Midbrain (tissue), 1 donor: Measurements from ENCODE around the gene SLC24A4.
A peak's percentile ranks its signal among the peaks of the same experiment; 100 is the strongest.
"Not testable (repeated sequence)": the region's sequence is repeated elsewhere in the genome, so short reads cannot be mapped to it uniquely, and the experiment has no call there.

Experiments used
- DNase-seq: peaks from one replicate; lab custom pipeline; 2025; lab: John Stamatoyannopoulos, UW

The SLC24A4 gene

DNA sequence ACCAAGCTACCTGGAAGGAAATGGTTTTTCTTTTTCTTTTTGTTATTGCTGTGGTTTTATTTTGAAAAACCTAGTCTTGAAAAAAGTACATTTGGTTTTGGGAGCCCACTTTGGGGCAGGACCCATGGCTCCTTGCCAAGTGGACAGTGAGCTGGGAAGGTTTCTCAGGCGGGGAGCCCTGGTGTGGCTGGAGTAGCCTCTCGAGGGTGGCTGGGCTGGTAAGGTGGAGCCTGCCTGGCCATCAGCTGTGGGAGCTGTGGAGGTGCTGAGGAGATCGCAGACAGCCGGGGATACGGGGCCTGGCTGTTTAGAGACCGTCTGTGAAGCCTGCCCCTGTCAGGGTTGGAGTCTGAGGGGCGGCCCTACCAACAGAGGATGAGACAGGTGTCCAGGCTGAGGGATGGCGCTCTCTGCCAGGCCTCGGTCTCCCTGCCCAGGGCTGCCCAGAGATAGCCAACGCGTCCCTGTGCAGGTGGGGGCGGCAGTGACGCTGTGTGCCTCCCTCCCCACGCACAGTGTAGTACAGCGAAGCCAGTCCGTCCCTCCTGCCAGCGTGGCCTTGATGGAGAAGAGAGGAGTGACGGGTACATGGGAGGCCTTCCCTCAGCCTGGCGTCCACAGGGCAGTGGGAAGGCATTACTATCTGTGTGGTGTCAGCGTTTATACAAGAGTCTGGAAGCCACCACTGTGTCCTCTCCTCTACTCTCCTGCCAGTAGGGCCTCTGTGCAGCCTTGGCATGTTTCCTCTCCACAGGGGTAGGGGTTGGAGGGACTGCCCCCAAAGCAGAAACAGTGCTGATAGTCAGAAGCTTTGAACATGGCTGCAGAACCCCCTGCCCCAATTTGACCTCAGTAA is 196.5 kb downstream of the SLC24A4 start:
- no peak for DNase-seq

DNA sequence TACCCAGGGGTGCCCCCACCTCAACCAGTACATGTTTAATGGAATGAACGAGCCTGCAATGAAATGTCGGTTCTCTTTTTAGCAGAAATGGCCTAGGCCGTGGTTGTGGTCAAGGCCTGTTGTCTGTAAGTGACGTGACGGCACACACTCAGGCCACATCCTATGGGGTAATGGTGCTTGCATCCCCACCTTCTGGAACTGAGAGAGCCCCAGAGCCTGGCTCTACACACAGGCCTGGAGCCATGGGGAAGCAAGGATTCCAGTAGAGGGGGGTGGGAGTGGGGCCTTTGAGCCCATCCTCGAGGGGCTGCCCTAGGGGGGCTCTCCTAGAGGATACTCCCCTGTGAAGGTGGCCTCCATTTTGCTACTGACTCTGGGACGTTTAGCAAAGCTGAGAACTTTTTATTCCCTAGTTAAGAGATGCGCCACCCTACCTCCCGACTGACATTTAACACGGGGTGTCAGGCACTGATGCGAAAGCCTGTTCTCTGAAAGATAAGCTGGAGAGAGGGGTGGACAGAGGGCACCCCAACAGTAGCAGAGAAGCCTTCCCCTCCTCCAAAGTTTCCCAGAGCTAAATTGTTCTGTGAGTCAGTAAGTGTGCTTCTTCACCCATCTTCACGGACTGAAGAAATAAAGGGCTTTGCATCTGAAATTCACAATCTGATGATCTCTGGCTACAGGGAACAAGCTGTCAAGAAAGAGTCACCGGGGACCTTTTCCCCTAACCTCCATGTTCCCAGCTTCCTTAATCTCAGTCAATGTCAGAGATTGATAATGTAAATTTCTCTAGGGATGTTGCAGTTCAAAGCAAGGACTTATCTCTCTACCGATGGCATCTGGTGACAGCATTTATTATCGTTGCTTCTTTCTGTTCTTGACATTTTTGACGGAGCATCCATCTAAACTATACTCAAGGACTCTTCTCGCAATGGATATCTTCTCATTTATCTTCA is 197.4 kb downstream of the SLC24A4 start:
- DNase-seq = no peak

DNA sequence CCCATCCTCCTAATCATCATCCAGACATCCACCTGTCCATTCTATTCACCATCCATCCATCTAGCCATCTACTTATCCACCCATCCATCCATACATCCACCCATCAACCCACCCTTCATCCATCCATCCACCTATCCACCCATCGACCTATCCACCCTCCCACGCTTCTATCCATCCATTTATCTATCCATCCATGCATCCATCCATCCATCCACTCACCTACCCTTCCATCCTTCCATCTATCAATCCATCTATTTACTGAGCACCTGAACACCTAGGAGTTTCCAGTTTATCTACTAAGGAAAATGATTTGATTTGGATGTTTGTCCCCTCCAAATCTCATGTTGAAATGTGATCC is 198.1 kb downstream of the SLC24A4 start:
- no peak for DNase-seq

DNA sequence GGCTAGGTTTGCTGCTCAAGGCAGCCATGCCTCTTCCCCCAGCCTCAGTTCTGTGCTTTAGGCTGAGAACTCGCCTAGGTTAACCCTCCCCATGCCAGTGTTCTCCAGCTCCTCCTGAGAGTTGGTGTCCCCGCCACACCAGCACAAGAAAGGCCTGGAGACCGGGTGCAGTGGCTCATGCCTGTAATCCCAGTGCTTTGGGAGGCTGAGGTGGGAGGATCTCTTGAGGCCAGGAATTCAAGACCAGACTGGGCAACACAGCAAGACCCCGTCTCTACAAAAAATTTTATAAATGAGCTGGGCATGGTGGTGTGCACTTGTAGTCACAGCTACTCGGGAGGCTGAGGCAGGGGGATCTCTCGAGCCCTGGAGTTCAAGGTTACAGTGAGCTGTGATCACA is 200.8 kb downstream of the SLC24A4 start:
- DNase-seq = no peak

DNA sequence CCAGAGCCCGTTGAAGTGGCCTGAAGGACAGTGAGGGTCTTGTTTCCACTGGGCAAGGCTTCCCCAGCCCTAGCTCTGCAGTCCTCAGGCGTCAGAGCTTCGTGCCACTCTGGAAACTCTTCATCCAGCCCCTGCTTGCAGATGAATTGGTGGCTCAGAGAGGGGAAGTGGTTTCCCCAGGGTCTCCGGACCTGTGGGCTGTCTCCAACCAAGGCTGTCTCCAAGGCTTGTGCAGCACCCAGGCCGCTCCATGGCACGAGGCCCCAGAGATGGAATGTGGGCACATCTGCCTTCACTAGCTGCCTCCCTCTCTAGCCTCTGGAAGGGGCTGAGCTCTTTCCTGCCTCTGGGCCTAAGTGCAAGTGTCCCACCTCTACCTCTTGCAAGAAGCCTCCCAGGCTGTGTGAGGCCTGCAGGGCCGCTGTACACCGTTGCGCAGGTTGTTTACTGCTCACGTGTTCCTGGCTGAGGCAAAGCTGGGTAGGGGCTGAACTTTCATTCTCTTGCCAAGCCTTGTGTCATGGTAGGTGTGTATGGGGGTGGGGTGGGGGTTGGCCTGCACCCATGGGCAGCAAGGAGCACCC is 201.7 kb downstream of the SLC24A4 start:
- no peak for DNase-seq

DNA sequence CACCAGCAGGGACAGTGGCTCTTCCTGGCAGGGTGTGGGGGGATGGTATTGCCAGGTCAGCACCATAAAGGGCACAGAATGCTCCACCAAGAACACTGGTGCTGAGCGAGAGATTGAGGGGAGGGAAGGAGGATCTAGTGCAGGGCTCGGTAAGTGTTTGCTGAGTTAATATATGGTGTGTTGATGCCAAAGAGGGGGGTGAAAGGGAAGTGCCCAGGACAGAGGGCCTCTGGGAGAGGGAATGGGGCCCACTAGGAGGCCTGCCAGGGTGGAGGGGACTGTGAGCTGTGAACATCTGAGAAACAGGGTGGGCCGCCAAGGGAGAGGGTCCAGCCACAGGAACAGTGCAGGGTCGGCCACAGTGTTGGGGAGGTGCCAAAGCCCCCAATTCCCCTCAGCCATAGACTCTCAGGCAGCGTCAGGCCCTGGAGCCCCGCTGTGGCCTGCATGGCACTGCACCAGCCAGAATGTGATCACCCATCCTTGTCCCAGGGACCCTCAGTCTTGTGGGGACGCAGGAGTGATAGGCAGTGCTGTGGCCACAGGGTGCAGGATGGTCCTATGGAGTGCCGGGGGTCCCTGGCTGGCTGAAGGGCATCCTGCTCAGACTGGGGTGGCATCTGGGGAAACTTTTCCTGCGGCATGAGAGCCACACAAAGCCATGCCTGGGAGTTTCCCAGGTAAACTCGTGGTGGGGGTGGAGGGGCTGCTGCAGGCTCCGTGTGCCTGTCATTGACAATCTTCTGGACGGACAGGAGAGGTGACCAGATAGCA is 202.5 kb downstream of the SLC24A4 start:
- no peak for DNase-seq

DNA sequence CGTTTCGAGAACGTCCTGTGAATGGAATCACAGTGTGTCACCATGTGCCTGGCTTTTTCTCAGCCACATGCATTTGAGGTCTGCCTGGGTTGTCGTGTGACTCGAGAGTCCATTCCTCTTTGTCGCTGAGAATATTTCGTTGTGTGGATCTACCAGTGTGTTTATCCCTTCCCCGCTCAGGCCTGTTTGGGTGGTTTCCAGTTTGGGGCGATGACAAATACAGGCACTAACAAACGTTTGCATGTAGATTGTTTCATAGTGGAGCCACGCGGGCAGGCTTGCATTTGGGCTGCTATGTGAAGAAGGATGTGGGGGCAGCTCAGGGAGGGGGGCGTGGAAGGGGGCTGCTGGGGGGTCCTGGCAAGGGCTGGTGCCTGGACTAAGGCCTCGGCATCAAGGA is 204.8 kb downstream of the SLC24A4 start:
- DNase-seq = no peak

DNA sequence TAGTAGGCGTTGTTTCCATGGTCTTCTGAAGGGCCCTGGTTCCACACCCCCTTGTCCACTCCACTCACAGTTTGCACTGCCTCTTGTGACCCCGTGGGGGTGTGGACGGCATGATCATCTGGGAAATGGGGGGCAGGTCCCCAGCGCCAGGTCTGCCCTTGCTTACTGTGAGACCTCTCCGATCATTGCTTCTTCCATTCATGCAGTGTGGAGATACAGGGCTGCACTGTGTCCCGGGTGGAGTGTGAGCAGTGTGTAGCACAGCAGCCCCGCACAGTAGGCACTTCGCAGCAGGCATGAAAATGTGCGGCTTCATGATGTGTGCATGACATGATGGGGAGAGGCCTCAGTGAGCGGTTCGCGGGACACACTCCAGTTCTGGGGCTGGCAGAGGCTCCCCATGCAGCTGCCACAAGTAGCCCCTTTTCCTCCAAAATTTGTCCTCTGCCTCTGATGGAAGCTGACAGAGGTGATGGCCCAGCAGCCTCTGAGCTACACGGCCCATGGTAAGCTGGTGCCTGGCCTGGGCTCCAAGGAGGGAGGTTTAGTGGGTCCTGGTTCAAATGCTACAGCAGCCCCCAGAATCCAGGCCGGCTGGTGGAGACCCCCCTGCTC is 205.6 kb downstream of the SLC24A4 start:
- DNase-seq = no peak

DNA sequence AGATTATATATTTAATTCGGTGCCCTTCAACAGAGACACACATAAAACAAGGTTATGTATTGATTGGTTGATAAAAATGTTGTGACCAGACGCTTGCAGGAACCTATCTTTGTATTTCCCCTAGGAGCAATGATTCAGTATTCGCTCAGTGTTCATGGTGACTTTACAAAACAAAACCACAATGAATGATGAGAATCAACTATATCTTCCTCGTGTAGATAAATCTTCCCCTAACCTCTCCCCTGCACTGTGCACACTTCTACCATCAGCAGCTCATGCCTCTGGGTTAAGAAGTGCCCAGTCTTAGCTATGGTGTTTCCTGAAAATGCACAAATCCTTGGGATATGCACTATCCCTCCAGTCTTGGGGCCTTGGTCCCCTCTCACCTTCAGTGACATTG is 206.9 kb downstream of the SLC24A4 start:
- no peak for DNase-seq

DNA sequence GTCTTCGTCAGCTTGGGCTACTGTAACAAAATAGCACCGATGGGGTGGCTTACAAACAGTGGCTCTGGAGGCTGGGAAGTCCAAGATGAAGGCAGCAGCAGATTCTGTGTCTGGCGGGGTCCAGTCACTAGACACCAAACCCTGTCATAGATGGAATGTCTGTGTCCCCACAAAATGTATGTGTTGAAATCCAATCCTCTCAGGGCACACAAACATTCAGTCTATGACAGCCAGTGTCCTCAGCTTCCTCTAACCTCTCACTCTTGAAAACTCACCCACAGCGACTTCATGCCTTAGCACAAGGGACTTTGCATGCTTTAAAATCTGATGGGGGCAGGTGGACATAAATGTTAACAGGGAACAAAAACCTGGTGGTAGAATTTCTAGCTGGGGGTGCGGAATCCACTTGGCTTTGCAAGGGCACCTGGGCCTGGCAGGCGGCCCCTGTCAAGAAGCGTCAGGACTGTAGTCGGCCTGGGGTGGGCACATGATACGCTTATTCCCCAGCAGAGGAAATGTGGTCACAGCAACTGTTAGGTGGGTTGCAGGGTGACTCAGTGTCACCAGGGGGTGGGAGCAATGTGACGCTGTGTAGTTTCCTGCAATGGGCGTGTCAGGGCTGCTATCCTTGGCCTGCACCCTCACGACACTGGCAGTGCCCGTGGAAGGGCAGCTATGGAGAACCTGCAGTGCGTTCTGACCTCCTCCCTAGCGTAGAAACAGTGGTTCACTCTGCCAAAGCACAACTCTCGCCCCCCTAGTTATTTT is 208.3 kb downstream of the SLC24A4 start:
- DNase-seq = no peak

DNA sequence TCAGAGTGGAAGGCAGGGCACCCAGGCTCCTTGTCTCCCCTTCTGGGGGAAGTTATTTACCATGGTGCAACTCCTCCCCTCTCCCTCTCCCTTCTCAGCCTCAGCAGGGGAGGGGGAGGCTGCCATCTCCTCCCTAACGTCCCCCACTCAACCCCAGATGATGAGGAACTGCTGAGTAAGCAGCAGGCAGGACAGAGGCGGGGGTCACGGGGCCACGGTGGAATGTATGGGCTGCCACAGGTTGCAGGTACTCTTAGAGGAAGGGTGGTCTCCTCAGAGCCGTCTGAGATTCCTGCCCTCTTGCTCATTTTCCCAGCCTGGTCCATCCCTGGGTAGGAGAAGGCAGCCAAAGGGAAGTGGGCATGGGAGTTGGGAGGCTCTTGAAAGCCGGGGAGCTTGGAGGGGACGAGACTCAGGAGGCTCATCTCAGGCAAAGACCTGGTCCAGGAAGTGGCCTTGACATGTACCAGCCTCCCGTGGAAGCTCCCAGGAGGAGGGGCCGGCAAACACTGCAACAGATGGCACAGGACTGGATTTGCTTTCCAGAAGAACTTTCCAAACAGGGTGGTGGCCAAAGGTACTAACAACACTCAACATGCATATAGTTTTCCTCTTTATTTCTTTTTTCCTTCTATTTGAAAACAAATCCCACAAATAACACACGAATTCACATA is 209.7 kb downstream of the SLC24A4 start:
- DNase-seq = no peak

DNA sequence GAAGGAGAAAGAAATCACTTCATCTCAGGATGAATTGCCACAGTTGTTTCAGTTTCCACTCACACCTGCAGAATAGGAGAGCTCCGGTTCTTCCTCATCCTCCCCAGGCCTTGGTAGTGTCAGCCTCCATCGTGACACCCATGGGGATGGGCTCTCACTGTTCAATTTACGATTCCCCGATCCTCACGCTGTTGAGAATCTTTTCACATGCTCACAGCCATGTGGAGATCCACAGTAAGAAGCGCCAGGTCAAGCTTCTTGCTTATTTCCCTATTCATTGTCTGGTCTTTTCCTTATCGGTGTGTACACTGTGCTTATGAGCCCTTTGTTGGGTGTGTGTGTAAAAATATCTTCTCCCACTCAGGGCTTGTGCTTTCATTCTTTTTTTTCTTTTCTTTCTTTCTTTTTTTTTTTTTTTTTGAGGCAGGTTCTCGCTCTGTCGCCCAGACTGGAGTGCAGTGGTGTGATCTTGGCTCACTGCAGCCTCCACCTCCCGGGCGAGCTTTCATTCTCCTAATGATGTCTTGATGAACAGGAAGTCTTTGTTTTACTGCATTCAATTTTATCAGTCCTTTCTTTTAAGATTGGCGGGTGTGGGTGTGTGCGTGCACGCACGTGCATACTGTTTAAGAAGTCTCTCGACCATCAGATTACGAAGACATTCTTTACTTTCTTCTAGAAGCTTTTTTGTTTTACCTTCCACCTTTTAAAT is 212.1 kb downstream of the SLC24A4 start:
- DNase-seq = no peak

DNA sequence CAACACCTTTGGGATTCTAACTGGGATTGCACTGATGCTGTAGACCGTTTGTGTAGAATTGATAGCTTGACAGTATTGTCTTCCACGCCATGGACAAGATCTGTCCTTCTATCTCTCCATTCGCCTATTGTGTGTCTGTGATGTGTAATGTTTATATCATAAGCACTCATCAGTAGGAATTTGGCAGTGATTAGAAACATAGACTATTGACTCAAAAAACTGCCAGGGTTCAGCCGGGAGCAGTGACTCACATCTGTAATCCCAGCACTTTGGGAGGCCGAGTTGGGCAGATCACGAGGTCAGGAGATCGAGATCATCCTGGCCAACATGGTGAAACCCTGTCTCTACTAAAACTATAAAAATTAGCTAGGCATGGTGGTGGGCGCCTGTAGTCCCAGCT is 213.3 kb downstream of the SLC24A4 start:
- not testable (repeated sequence) for DNase-seq

DNA sequence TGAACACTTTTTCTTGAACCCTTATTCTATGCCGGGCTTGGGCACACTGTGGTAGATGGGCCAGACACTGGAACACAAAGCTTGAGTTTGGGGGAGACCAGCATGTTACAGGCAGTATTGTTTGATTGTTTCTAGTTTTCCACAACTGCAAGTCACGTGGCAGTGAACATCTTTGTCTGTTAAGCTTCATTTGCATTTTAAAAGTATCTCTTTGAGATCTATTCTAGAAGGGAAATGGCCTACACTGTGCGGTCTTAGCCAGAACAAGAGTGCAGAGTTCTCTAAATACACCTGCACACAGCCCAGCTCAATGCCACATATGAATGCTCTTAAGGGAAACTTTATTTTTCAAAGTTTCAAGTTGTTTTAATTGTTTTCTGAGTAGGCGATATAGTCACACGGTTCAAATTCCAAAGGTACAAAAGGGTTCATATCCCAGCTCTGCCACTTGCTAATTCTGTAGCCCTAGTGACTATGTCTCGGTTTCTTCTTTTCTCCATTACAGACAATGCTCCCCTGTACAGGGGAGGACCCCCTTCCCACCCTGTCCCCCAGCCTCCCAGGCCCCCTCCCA is 215.5 kb downstream of the SLC24A4 start:
- DNase-seq = no peak

DNA sequence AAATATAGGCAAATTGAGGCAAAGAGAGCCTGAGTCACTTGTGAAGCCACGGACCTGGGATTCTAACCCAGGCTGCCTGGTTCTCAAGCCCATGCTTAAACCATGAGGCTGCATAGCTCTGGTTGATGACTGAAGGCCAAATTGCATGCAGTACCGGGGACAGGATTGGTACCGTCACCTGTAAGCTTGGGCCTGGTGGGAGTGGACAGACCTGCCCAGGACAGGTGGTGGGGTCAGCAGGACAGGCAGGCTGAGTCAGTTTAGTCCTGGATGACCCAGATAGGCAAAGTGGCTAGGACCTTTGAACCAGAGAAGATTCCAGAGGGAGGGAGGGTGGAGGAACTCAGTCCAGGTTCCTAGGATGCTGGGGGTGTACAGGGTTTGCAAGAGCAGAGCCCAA is 216.5 kb downstream of the SLC24A4 start:
- DNase-seq = no peak

DNA sequence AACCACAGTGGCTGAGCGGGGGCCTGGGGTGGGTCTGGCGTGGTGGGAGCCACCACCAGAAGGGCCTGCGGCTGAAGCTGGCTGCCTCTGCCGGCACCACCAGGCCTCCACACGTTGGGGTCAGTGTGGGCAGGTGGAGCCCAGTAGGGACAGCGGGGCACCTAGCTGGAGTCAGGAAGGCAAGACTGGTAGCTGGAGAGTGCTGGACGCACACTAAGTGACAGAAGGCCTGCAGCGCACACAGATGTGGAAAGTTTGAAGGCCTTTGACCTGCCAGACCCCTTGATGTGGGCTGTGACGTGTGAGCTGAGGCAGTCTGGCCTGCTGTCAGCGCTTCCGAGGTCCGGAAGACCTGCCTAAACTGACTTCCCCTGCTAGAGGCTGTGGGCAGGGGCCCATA is 216.9 kb downstream of the SLC24A4 start:
- DNase-seq = no peak

DNA sequence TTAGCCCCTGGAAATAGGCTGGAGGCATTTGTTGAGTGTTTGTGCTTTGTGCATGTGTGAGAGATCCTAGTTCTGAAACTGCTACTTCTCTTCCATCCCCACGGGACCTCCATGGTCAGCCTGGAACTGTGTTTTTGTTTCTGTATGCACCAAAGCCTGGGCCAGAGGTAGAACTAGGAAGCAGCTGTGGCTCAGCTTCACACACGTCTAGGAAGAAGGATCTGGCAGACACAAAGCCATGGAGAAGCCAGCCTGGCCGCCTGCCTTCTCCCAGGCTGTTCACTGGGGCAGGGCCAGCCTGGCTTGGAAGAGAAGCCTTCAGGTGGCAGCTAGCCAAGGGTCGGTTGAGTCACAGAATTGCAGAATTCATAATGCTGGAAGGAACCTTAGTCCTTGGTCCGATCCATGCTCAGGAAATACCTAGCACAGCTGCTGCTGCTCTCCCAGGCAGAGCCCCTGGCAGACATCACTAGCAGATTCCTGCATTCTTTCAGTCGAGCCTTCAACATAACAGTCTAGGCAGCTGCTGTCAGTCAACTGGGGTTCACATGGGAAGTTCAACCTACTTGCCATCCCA is 217.6 kb downstream of the SLC24A4 start:
- peak; percentile 71 for DNase-seq

DNA sequence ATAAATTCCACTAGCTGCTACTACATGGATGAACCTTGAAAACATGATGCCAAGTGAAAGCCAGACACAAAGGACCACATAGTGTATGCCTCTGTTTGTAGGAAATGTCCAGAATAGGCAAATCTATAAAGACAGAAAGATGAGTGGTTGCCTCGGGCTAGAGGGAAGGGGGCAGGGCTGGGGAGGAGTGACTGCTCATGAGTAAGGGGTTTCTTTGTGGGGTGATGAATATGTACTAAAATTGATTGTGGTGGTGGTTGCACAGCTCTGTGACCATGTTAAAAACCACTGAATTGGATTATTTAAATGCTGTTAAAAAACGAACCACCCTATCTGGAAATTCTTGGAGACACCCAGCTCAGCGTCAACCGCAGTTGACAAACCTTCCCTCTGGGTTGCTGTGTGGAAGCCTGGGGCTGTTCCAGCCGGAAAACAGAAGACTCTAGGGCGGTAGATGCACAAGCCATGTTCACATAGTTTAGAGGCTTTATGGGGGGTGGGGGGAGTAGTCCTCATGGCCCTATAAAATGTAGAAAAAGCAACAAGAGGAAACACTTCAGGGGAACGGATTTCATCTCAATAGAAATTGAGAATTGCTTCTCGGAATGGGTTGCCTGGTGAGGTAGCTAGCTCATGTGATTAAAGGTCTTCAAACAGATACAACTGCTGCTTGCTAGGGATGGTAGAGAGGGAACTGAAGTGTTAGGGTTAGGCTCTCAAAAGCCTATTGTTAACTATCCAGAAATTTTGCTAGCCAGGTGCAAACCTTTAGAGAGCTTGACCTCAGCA is 220.0 kb downstream of the SLC24A4 start:
- DNase-seq = no peak
